UCSD-AML1 (cell line): Measurements from ENCODE around the gene FSIP2.
"Not testable (repeated sequence)": the region's sequence is repeated elsewhere in the genome, so short reads cannot be mapped to it uniquely, and the experiment has no call there.

Experiments
- DNase-seq: peaks from one replicate; lab custom pipeline; 2025; ENCODE audit not compliant: unreplicated experiment; lab: John Stamatoyannopoulos, UW

The FSIP2 gene

GRCh38 chr2:185796758-185797157 is 58.2 kb downstream of the FSIP2 start:
- no peak for DNase-seq

- DNase-seq, result no peak
Measured at GRCh38 chr2:185802926-185803325, 64.3 kb downstream of the FSIP2 start.

GRCh38 chr2:185806783-185807182 is 68.2 kb downstream of the FSIP2 start:
- no peak for DNase-seq

DNA sequence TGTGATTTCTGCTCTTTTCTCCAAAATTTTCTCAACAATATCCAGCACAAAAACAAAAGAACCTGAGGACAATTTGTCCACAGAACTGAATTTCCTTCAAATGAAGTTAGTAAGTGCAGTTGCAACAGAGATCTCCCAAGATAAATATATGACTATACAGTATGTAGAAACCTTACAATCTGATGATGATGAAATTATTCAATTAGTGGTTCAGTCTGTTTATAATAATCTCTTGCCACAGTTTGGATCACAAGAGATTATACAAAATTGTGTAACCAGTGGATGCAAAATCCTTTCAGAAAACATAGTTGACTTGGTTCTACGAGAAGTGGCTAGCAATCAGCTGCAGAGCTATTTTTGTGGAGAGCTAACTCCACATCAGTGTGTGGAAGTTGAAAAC is 68.7 kb downstream of the FSIP2 start:
- no peak for DNase-seq

DNA sequence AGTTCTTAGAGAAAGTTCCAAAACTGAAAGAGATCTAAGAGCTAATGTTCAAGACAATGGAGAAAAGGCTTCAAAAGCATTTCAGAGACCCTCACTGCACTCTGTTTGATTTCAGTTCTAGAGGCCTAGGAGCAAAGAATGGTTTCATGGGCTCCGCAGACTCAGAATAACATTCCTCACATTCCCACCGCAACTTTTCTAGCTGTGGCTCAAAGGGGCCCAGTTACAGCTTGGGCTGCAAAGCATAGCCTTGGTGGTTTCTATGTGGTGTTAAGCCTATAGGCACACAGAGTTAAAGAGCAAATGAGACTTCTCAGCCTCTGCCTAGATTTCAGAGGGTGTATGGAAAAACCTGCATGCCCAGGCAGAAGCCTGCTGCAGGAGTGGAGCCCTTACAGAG is 73.0 kb downstream of the FSIP2 start:
- no peak for DNase-seq

- no peak for DNase-seq
Measured at GRCh38 chr2:185813707-185814106, 75.1 kb downstream of the FSIP2 start.

DNA sequence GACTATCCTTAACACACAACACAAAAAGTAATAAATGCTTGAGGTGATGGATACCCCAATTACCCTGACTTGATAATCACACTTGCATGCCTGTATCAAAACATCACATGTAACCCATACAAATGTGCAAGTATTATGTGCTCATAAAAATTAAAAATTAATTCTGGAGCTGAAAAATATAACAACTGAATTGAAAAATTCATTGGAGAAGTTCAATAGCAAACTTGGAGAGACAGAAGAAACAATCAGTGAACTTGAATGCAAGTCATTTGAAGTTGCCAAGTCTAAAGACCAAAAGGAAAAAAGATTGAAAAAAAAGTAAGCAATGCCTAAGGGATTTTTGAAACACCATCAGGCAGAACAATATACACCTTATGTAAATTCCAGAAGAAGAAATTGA is 79.4 kb downstream of the FSIP2 start:
- DNase-seq, result no peak

DNA sequence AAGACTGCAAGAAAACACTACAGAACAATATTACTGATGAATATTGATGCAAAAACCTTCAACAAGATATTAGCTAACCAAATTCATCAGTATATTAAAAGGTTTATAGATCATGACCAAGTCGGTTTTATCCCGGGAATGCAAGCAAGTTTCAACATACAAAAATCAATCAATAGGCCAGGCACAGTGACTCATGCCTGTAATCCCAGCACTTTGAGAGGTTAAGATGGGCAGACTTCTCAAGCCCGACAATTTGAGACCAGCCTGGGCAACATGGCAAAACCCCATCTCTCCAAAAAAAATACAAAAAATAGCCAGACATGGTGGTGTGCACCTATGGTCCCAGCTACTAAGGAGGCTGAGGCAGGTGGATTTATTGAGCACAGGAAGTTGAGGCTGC is 82.9 kb downstream of the FSIP2 start:
- no peak for DNase-seq

DNA sequence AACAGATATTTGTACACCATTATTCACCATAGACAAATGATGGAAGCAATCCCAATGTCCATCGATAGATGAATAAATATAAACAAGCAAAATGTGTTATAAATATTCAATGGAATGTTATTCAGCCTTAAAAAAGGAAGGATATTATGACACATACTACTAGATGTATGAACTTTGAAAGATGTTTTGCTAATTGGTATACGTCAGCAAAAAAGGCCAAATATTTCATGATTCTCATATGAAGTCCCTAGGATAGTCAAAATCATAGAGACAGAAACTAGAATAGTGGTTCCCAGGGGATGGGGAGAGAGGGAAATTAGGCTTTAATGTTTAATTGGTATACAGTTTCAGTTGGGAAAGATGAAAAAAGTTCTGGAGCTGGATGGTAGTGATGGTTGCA is 85.2 kb downstream of the FSIP2 start:
- DNase-seq, result no peak

GRCh38 chr2:185825557-185825956 is 87.0 kb downstream of the FSIP2 start:
- no peak for DNase-seq

GRCh38 chr2:185828326-185828725 is 89.7 kb downstream of the FSIP2 start:
- DNase-seq, result no peak

DNA sequence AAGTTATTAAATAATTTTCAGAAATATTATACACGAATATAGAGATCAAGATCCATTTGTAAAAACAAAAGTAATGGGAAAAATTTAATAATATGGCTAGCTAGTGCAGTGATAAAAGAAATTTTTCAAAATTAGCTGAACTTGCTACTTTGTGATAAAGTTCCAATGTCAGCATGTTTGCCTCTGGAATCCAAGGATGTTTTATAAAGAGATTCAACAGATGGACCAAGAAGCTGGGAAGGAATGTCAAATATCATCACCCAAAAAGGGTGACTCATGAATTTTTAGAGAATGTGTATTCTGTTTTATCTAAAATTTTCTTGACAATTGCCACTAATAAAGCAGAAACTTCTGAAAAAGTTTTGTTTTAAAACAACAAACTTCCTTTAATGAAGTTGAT is 95.3 kb downstream of the FSIP2 start:
- no peak for DNase-seq

DNA sequence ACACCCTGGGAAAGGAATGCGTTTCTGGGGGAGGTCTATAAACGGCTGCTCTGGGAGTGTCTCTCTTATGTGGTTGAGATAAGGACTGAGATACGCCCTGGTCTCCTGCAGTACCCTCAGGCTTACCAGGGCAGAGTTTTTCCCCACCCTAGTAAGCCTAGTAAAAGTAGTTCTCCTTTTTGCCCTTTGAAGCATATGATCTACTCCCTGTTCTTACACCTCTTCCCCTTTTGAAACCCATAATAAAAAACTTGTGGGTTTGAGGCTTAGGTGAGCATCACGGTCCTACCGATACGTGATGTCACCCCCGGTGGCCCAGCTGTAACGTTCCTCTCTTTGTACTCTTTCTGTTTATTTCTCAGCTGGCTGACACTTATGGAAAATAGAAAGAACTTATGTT is 97.4 kb downstream of the FSIP2 start:
- no peak for DNase-seq

- no peak for DNase-seq
Measured at GRCh38 chr2:185854885-185855284, 116.3 kb downstream of the FSIP2 start.

DNA sequence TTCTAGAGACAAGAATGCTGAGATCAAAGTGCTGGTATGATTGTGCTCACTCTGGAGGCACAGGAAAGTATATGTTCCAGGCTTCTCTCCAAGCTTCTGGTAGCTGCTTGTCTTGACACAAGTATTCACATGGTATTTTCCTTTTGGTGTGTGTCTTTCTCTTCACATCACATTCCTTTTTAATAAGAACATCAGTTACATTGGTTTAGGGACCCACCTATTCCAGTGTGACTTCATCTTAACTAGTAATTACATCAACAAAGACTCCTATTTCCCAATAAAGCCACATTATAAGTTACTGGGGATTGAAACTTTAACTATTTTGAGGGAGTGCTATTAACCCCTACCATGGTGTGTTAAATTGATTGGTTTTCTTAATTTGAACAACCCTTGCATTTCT is 119.1 kb downstream of the FSIP2 start:
- no peak for DNase-seq

- no peak for DNase-seq
Measured at GRCh38 chr2:185859506-185859905, 120.9 kb downstream of the FSIP2 start.

DNA sequence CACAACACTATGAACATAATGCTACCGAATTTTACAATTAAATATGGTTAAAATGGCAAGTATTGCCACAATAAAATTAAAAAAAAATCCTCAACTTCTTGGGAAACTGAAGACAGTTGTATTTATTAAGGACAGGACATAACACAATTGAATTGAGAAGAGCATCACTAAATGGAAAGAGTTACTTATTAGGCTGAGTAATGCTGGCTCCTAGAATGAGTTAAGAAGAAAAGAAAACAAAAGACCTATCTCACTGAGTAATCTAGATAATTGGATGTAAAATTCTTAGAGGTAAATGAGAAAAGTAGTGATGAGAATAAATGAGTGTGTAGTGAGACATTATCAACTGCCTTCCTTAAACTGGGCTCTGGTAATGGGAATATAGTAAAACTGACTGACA is 121.7 kb downstream of the FSIP2 start:
- DNase-seq, result no peak

DNA sequence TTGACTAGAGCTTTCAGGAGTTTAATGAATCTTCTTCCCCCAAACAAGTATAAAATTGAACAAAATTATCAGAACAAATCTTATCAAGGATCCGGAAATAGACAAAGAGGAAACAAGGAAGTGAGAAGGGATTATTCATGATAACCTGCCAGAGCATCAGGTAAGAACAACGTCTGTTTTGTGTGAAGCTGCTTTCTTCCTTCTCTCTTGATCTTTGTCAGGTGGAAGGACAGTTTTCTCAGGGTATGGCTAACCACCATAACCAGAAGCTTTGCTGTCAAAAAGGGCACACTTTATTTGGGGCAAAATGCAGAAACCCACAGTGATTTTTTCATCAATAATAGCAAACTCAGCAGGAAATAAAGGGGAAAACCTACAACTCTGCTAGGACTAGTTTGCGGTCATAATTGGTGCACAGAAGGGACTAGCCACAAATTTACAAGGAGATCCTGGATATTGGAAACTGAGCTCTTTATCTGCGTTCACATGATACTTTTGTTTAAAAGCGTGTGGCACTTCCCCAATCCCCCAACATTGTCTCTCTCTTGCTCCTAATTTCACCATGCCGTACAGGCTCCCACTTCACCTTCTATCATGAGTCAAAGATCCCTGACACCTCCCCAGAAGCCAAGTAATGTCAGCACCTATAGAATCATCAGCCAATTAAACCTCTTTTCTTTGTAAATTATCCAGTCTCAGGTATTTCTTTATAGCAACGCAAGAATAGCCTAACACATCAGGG is 124.2 kb downstream of the FSIP2 start:
- no peak for DNase-seq

GRCh38 chr2:185864468-185865260 is 126.1 kb downstream of the FSIP2 start:
- DNase-seq, result not testable (repeated sequence)

- DNase-seq, result no peak
Measured at GRCh38 chr2:185875136-185875931, 136.7 kb downstream of the FSIP2 start.

DNA sequence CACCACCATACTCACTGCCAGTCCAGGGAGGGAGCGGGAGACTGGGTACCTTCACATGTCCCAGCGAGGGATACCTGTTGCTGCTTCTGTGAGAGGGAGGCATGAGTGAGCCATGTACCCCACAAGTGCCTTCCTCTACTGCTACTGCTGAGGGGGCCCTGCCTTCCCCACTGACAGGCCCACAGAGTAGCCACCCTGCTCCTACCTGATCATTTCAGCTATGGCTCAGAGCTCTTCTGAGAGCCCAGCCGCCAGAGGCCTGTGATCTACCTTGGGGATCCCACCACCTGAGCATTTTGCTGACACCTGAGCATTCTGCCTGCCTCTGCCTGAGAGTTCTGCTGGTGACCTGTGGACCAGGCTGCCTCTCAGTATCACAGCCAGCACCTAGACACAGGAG is 137.6 kb downstream of the FSIP2 start:
- no peak for DNase-seq

DNA sequence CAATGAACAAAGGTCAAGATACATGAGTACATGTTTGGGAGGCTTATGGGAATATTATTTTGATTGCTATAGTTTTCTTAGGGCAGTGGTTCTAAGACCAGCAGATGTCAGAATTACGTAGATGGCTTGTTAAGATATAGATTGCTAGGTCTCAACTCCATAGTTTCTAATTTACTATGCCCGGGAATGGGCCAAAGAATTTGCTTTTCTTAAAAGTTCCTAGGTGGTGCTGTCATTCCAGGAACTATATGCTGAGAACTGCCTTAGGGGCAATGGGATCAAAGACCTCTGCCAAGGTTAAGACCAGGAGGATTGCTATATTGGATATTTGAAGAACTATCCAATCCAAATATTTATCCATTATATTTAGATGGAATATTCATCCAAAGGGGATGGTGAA is 141.8 kb downstream of the FSIP2 start:
- DNase-seq, result no peak
